ENCODE results near the gene PAGE3.

PAGE3 gene

GRCh38 chrX:55264816-55265215 is at the start of gene PAGE3:
Gene PAGE3, minus strand, starts transcription at chrX:55264916. Its CDS starts 1,013 bp downstream, at chrX:55263903.
- DNase-seq: no peak

- DNase-seq: no peak
Measured at GRCh38 chrX:55312655-55313054, 47.9 kb upstream of the PAGE3 start.

- no peak for DNase-seq
Measured at GRCh38 chrX:55290963-55291362, 26.2 kb upstream of the PAGE3 start.

GRCh38 chrX:55279832-55280231 is 15.1 kb upstream of the PAGE3 start:
- DNase-seq: no peak

- DNase-seq: no peak
Measured at GRCh38 chrX:55260806-55261205, 3.9 kb downstream of the PAGE3 start.

GRCh38 chrX:55253528-55253927 is 11.2 kb downstream of the PAGE3 start:
- DNase-seq: no peak

- DNase-seq: no peak
Measured at GRCh38 chrX:55240788-55241340, 23.9 kb downstream of the PAGE3 start.

GRCh38 chrX:55220119-55220794 is 44.5 kb downstream of the PAGE3 start, which contains the start of gene PAGE5:
Gene PAGE5, plus strand, starts transcription at chrX:55220346. Its CDS starts 1,037 bp downstream, at chrX:55221383.
- DNase-seq: peak in 1 of 2 donors; percentile 1

GRCh38 chrX:55213381-55213780 is 51.3 kb downstream of the PAGE3 start:
- no peak for DNase-seq

GRCh38 chrX:55210931-55211677 is 53.6 kb downstream of the PAGE3 start:
- no peak for DNase-seq
